ENCODE data around the gene OTOS. TPM values are rescaled to one million over a fixed set of nuclear protein-coding genes. Genes with fewer than 3 reads are reported as not detected.

Gene OTOS
- polyA plus RNA-seq, 1 donor from 2014 or later = not detected

DNA sequence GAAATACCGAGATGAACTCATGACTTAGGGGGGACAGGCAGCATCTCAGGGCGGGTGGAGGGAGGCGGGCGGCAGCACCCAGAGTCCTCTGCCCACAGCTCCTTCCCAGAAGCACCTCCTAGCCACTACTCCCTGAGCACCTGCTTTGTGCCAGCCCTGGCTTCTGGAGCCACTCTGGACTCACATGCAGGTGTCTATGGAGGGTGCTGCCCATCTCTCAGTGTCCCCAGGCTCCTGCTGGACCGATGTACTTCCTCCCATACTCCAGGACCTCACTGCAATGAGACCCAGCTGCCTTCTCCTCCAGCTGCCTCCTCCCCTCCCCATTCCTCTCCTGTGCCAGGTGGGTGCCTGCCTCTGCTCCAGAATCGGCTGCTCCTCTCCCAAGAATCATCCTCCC is 22.1 kb upstream of the OTOS start:
- H3K27ac ChIP-seq (ENCODE audit: low read length) = no peak overlapping the region
- H3K9ac ChIP-seq (ENCODE audit: low read length) = no peak overlapping the region
- no peaks in the 10 kb centered on the region for H3K9me2 ChIP-seq (ENCODE audit: insufficient read depth, low read length)
- H3K27me3 ChIP-seq (ENCODE audit: insufficient read depth, low read depth, low read length) = no peaks in the 10 kb centered on the region
- H3F3A ChIP-seq (ENCODE audit: insufficient read depth, low read length, poor library complexity, severe bottlenecking) = no peaks in the 10 kb centered on the region
- H2AFZ ChIP-seq (ENCODE audit: low read depth, low read length) = no peak overlapping the region
- H3K79me2 ChIP-seq (replicated peaks; ENCODE audit: insufficient read depth, low read length) = no peaks in the 10 kb centered on the region
- no peak overlapping the region for H3K4me3 ChIP-seq (ENCODE audit: low read length)
- H3K9me3 ChIP-seq (ENCODE audit: low read length) = no peaks in the 10 kb centered on the region
- H3K36me3 ChIP-seq (ENCODE audit: insufficient read depth, low read length) = no peaks in the 10 kb centered on the region
- no peak for TF ChIP-seq EZH2 (IDR thresholded peaks at IDR 0.05; ENCODE audit: borderline replicate concordance, insufficient read depth, low read length, poor library complexity, severe bottlenecking)
- TF ChIP-seq EP300 (conservative IDR thresholded peaks at IDR 0.05; ENCODE audit: poor library complexity, severe bottlenecking) = no peak
- TF ChIP-seq MXI1 (conservative IDR thresholded peaks at IDR 0.05; ENCODE audit: poor library complexity, severe bottlenecking) = no peak
- TF ChIP-seq, protein P1, sequence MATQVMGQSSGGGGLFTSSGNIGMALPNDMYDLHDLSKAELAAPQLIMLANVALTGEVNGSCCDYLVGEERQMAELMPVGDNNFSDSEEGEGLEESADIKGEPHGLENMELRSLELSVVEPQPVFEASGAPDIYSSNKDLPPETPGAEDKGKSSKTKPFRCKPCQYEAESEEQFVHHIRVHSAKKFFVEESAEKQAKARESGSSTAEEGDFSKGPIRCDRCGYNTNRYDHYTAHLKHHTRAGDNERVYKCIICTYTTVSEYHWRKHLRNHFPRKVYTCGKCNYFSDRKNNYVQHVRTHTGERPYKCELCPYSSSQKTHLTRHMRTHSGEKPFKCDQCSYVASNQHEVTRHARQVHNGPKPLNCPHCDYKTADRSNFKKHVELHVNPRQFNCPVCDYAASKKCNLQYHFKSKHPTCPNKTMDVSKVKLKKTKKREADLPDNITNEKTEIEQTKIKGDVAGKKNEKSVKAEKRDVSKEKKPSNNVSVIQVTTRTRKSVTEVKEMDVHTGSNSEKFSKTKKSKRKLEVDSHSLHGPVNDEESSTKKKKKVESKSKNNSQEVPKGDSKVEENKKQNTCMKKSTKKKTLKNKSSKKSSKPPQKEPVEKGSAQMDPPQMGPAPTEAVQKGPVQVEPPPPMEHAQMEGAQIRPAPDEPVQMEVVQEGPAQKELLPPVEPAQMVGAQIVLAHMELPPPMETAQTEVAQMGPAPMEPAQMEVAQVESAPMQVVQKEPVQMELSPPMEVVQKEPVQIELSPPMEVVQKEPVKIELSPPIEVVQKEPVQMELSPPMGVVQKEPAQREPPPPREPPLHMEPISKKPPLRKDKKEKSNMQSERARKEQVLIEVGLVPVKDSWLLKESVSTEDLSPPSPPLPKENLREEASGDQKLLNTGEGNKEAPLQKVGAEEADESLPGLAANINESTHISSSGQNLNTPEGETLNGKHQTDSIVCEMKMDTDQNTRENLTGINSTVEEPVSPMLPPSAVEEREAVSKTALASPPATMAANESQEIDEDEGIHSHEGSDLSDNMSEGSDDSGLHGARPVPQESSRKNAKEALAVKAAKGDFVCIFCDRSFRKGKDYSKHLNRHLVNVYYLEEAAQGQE (IDR thresholded peaks at IDR 0.05; ENCODE audit: borderline replicate concordance) = no peak
- TF ChIP-seq SMC3 (conservative IDR thresholded peaks at IDR 0.05; ENCODE audit: poor library complexity) = no peak
- TF ChIP-seq, protein P2, sequence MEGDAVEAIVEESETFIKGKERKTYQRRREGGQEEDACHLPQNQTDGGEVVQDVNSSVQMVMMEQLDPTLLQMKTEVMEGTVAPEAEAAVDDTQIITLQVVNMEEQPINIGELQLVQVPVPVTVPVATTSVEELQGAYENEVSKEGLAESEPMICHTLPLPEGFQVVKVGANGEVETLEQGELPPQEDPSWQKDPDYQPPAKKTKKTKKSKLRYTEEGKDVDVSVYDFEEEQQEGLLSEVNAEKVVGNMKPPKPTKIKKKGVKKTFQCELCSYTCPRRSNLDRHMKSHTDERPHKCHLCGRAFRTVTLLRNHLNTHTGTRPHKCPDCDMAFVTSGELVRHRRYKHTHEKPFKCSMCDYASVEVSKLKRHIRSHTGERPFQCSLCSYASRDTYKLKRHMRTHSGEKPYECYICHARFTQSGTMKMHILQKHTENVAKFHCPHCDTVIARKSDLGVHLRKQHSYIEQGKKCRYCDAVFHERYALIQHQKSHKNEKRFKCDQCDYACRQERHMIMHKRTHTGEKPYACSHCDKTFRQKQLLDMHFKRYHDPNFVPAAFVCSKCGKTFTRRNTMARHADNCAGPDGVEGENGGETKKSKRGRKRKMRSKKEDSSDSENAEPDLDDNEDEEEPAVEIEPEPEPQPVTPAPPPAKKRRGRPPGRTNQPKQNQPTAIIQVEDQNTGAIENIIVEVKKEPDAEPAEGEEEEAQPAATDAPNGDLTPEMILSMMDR (IDR thresholded peaks at IDR 0.05; ENCODE audit: poor library complexity, severe bottlenecking) = no peak
- TF ChIP-seq TAF1 (IDR thresholded peaks at IDR 0.05; ENCODE audit: low read depth) = no peak
- no peak for TF ChIP-seq POLR2AphosphoS5 (IDR thresholded peaks at IDR 0.05)
- no peaks in the 10 kb centered on the region for H4K20me1 ChIP-seq (ENCODE audit: insufficient read depth)
- no peak overlapping the region for H3K4me2 ChIP-seq (ENCODE audit: low read length)

DNA sequence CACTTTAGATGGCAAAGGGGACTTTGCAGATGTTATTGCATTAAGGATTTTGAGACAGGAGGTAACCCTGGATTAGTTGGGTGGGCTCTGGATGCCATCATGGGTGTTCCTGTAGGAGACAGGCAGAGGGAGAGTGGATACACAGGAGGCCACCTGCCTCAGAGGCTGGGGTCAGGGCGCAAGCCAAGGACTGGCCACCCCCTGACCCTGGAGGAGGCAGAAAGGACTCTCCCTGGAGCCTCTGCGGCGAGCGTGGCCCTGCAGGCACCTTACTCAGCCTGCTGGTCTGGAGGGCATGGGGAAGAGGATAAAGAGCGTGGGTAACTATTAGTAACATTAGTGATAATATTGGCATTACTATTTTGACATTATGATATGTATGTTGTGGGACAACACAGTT is 21.6 kb upstream of the OTOS start:
- no peak overlapping the region for H3K4me3 ChIP-seq (ENCODE audit: low read length)
- no peaks in the 10 kb centered on the region for H3K9me2 ChIP-seq (ENCODE audit: insufficient read depth, low read length)
- H3K9me3 ChIP-seq (ENCODE audit: low read length) = no peaks in the 10 kb centered on the region
- no peak overlapping the region for H3K4me2 ChIP-seq (ENCODE audit: low read length)
- TF ChIP-seq, protein P2 (IDR thresholded peaks at IDR 0.05; ENCODE audit: poor library complexity, severe bottlenecking) = no peak
- no peak for TF ChIP-seq TAF1 (IDR thresholded peaks at IDR 0.05; ENCODE audit: low read depth)
- TF ChIP-seq, protein P1 (IDR thresholded peaks at IDR 0.05; ENCODE audit: borderline replicate concordance) = no peak
- TF ChIP-seq POLR2AphosphoS5 (IDR thresholded peaks at IDR 0.05) = no peak
- TF ChIP-seq MXI1 (conservative IDR thresholded peaks at IDR 0.05; ENCODE audit: poor library complexity, severe bottlenecking) = no peak
- TF ChIP-seq EP300 (conservative IDR thresholded peaks at IDR 0.05; ENCODE audit: poor library complexity, severe bottlenecking) = no peak
- TF ChIP-seq EZH2 (IDR thresholded peaks at IDR 0.05; ENCODE audit: borderline replicate concordance, insufficient read depth, low read length, poor library complexity, severe bottlenecking) = no peak
- H3K79me2 ChIP-seq (replicated peaks; ENCODE audit: insufficient read depth, low read length) = no peaks in the 10 kb centered on the region
- no peak overlapping the region for H3K27ac ChIP-seq (ENCODE audit: low read length)
- no peaks in the 10 kb centered on the region for H3K27me3 ChIP-seq (ENCODE audit: insufficient read depth, low read depth, low read length)
- H3K9ac ChIP-seq (ENCODE audit: low read length) = no peak overlapping the region
- no peaks in the 10 kb centered on the region for H3F3A ChIP-seq (ENCODE audit: insufficient read depth, low read length, poor library complexity, severe bottlenecking)
- no peak overlapping the region for H2AFZ ChIP-seq (ENCODE audit: low read depth, low read length)
- H3K36me3 ChIP-seq (ENCODE audit: insufficient read depth, low read length) = no peaks in the 10 kb centered on the region
- H4K20me1 ChIP-seq (ENCODE audit: insufficient read depth) = no peaks in the 10 kb centered on the region

All from neural cell (in vitro differentiated cells).